GM12875 (cell line): ENCODE measurements around the gene SELENOW.
"Not testable (repeated sequence)": the region's sequence is repeated elsewhere in the genome, so short reads cannot be mapped to it uniquely, and the experiment has no call there.

ENCODE experiments used
- H3K4me3 ChIP-seq: one replicate; pipeline ENCODE4 v1.5.1; 2011; ENCODE audit warnings: low read depth, low read length, control low read depth
- CTCF ChIP-seq: IDR thresholded peaks from 2 replicates; pipeline ENCODE4 v1.5.1; 2011; ENCODE audit warnings: low read depth, mild to moderate bottlenecking, control low read depth, inconsistent platforms, low read length, moderate library complexity, borderline replicate concordance; ENCODE audit not compliant: insufficient read depth

SELENOW gene

GRCh38 chr19:47805313-47805712 lies 26.8 kb downstream of the SELENOW start:
- H3K4me3 ChIP-seq, result no peak overlapping the region
- no peak for TF ChIP-seq CTCF

GRCh38 chr19:47806435-47806834 lies 27.9 kb downstream of the SELENOW start:
- H3K4me3 ChIP-seq, result no peak overlapping the region
- no peak for TF ChIP-seq CTCF

DNA sequence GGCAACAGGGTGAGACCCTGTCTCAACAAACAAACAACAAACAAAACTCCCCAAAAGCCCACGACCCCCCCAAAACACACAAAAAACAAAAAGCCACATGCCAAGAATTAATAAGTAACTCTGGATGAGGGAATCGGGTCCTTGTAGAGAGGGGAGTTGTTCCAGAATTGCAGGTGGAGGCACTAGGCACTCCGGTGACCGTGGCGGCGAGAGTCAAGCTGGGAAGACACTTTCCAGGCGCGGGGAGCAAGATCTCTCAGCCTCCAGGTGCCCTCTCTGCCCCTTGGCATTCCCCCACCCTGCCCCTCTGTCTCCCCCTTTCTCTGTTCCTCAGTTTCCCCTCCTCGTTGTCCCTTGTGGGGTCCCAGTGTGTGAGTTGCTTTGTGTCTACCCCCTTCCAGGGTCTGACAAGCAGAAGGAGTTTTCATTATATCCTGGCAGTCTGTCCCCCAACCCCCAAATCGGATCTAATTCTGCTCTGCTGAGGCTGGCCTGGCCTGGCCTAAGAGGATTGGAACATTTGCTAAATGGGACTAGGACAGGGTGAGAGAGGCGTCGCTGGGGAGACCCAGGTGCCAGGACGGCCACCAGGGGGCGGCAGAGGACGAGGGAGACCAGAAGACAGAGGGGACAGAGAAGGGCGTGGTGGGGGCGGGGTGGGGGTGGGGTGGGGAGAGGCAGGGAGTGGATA lies 34.9 kb downstream of the SELENOW start:
- no peak overlapping the region for H3K4me3 ChIP-seq
- peak; percentile 69 for TF ChIP-seq CTCF

DNA sequence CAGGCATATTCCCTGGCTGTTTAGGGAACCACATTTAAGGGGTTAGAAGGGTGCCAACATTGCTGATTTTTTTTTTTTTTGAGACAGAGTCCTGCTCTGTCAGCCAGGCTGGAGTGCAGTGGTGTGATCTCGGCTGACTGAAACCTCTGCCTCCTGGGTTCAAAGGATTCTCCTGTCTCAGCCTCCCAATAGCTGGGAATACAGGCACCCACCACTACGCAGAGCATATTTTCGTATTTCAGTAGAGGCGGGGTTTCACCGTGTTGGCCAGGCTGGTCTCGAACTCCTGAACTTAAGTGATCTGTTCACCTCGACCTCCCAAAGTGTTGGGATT lies 35.5 kb downstream of the SELENOW start:
- no peak overlapping the region for H3K4me3 ChIP-seq
- no peak for TF ChIP-seq CTCF

- H3K4me3 ChIP-seq, result not testable (repeated sequence)
Measured at GRCh38 chr19:47816270-47816669, 37.8 kb downstream of the SELENOW start.

GRCh38 chr19:47818221-47818620 lies 39.7 kb downstream of the SELENOW start:
- H3K4me3 ChIP-seq, result not testable (repeated sequence)

GRCh38 chr19:47819858-47820257 lies 41.4 kb downstream of the SELENOW start:
- no peak overlapping the region for H3K4me3 ChIP-seq

DNA sequence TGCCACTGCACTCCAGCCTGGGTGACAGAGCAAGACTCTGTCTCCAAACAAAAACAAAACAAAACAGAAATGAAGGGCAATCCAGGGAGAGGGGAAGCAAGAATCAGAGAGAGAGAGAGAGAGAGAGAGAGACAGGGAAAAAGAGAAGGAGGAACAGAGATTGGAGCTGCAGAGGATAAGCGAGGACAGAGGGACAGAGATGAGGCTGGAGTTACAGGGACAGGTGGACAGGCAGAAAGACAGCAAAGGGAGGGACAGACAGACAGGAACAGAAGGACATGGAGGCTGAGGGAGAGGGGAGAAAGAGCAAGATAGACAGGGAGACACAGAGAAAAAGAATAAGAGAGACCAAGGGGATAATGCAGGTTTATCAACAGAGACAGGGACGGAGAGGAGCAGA lies 41.9 kb downstream of the SELENOW start:
- TF ChIP-seq CTCF, result no peak
- H3K4me3 ChIP-seq, result no peak overlapping the region

More at GRCh38 chr19:47819858-47820257, 41.4 kb downstream of the SELENOW start:
- TF ChIP-seq CTCF, result no peak
